GM23338 (cell line): ENCODE data around the gene ADAMTS17. TPM values are rescaled to one million over a fixed set of nuclear protein-coding genes. Genes with fewer than 3 reads are reported as not detected.

Source experiments
- ATAC-seq: fragments of 200-7000 bp; cut with Tn5 transposase; 3 replicates; pipeline ENCODE4 v1.9.1; 2020
- DNase-seq: peaks from one replicate; pipeline ENCODE4 v3.0.0-alpha.2; 2015; ENCODE audit warnings: low spot score
- H2AFZ ChIP-seq: fragments of 200-600 bp; sonication (generic); 2 replicates; pipeline ENCODE4 v1.8.0; 2016; ENCODE audit warnings: antibody characterized with exemption, mild to moderate bottlenecking, moderate library complexity
- H3F3A ChIP-seq: fragments of 200-600 bp; sonication (generic); replicated peaks from 2 replicates; pipeline ENCODE4 v1.8.0; 2017; ENCODE audit warnings: antibody characterized with exemption, mixed run types, low read depth
- H3K27ac ChIP-seq: fragments of 200-600 bp; sonication (generic); 2 replicates; pipeline ENCODE4 v1.6.1; 2016; ENCODE audit warnings: low read depth
- H3K27me3 ChIP-seq: fragments of 200-600 bp; sonication (generic); 2 replicates; pipeline ENCODE4 v1.8.0; 2016; ENCODE audit warnings: mild to moderate bottlenecking, mixed run types, moderate library complexity; ENCODE audit not compliant: insufficient read depth
- H3K36me3 ChIP-seq: fragments of 200-600 bp; sonication (generic); 2 replicates; pipeline ENCODE4 v1.8.0; 2016; ENCODE audit warnings: mild to moderate bottlenecking; ENCODE audit not compliant: insufficient read depth
- H3K4me1 ChIP-seq: fragments of 200-600 bp; sonication (generic); 2 replicates; pipeline ENCODE4 v1.8.0; 2016; ENCODE audit warnings: mild to moderate bottlenecking, moderate library complexity; ENCODE audit not compliant: insufficient read depth
- H3K4me2 ChIP-seq: fragments of 200-600 bp; sonication (generic); 2 replicates; pipeline ENCODE4 v1.7.1; 2017; ENCODE audit warnings: mixed run types
- H3K4me3 ChIP-seq: fragments of 200-600 bp; sonication (generic); 2 replicates; pipeline ENCODE4 v1.6.1; 2016; ENCODE audit warnings: mixed run types
- H3K79me2 ChIP-seq: fragments of 200-600 bp; sonication (generic); replicated peaks from 2 replicates; pipeline ENCODE4 v1.8.0; 2017; ENCODE audit warnings: mild to moderate bottlenecking; ENCODE audit not compliant: insufficient read depth
- H3K9me2 ChIP-seq: fragments of 200-600 bp; sonication (generic); 2 replicates; pipeline ENCODE4 v1.8.0; 2017; ENCODE audit not compliant: insufficient read depth
- H4K20me1 ChIP-seq: fragments of 200-600 bp; sonication (generic); replicated peaks from 2 replicates; pipeline ENCODE4 v1.8.0; 2017; ENCODE audit warnings: mild to moderate bottlenecking; ENCODE audit not compliant: insufficient read depth
- H3K27ac Mint-ChIP-seq: 2 replicates; pipeline ENCODE4 v1.8.0; 2020; ENCODE audit warnings: inconsistent platforms, mild to moderate bottlenecking, moderate library complexity, mixed read lengths
- H3K27me3 Mint-ChIP-seq: 3 replicates; pipeline ENCODE4 v1.8.0; 2022; ENCODE audit warnings: low read depth, mild to moderate bottlenecking, moderate library complexity, mixed read lengths, inconsistent platforms; ENCODE audit not compliant: insufficient read depth, poor library complexity
- H3K36me3 Mint-ChIP-seq: 3 replicates; pipeline ENCODE4 v1.8.0; 2021; ENCODE audit warnings: low read depth, mild to moderate bottlenecking, inconsistent platforms, moderate library complexity, mixed read lengths
- H3K4me1 Mint-ChIP-seq: 3 replicates; pipeline ENCODE4 v1.8.0; 2020; ENCODE audit warnings: mild to moderate bottlenecking, inconsistent platforms, mixed read lengths
- H3K4me3 Mint-ChIP-seq: 3 replicates; pipeline ENCODE4 v1.8.0; 2021; ENCODE audit warnings: moderate library complexity, mild to moderate bottlenecking, inconsistent platforms, mixed read lengths
- H3K9me3 Mint-ChIP-seq: 3 replicates; pipeline ENCODE4 v1.8.0; 2020; ENCODE audit warnings: moderate library complexity, mild to moderate bottlenecking, inconsistent platforms, mixed read lengths
- CREB1 ChIP-seq: fragments of 250-450 bp; sonication (Bioruptor Pico); IDR thresholded peaks from 2 replicates; pipeline ENCODE4 v1.5.0; 2020; ENCODE audit warnings: low read depth, mild to moderate bottlenecking, moderate library complexity
- CTCF ChIP-seq, 2 experiments: fragments of 200-600 bp in 1 of 2; sonication (generic) in 1 of 2; conservative IDR thresholded peaks; 2 replicates each; pipeline versions ENCODE4 v1.5.1 to v1.6.1; 2016 to 2017; ENCODE audit warnings: antibody characterized with exemption in 2 of 2, low read depth in 2 of 2, mild to moderate bottlenecking in 2 of 2, moderate library complexity in 1 of 2
- ETS1 ChIP-seq: IDR thresholded peaks from 2 replicates; pipeline ENCODE4 v1.6.1; 2016; ENCODE audit warnings: antibody characterized with exemption
- EZH2 ChIP-seq: fragments of 200-600 bp; sonication (generic); IDR thresholded peaks from one replicate; pipeline ENCODE4 v1.8.0; 2017; ENCODE audit warnings: antibody characterized with exemption, mild to moderate bottlenecking, low read depth; ENCODE audit not compliant: unreplicated experiment
- EZH2phosphoT487 ChIP-seq: fragments of 200-600 bp; sonication (generic); IDR thresholded peaks from one replicate; pipeline ENCODE4 v1.8.1; 2018; ENCODE audit warnings: antibody characterized with exemption; ENCODE audit not compliant: unreplicated experiment
- JUNB ChIP-seq: IDR thresholded peaks from one replicate; pipeline ENCODE4 v1.6.1; 2016; ENCODE audit warnings: antibody characterized with exemption; ENCODE audit not compliant: unreplicated experiment
- NANOG ChIP-seq: IDR thresholded peaks from 2 replicates; pipeline ENCODE4 v1.6.1; 2016; ENCODE audit warnings: antibody characterized with exemption, borderline replicate concordance
- POLR2AphosphoS5 ChIP-seq: IDR thresholded peaks from 2 replicates; pipeline ENCODE4 v1.6.1; 2016; ENCODE audit warnings: antibody characterized with exemption, low read depth
- REST ChIP-seq: IDR thresholded peaks from one replicate; pipeline ENCODE4 v1.6.1; 2018; ENCODE audit warnings: antibody characterized with exemption; ENCODE audit not compliant: unreplicated experiment
- STAT1 ChIP-seq: IDR thresholded peaks from one replicate; pipeline ENCODE4 v1.6.1; 2016; ENCODE audit warnings: antibody characterized with exemption; ENCODE audit not compliant: unreplicated experiment
- ZNF114 ChIP-seq: fragments of 250-450 bp; sonication (Bioruptor Pico); IDR thresholded peaks from 2 replicates; pipeline ENCODE4 v1.5.0; 2020; ENCODE audit warnings: mild to moderate bottlenecking, moderate library complexity
- ZNF331 ChIP-seq: fragments of 250-450 bp; sonication (Bioruptor Pico); IDR thresholded peaks from 2 replicates; pipeline ENCODE4 v1.5.0; 2020; ENCODE audit warnings: low read depth, mild to moderate bottlenecking, moderate library complexity
- ZNF462 ChIP-seq: fragments of 250-450 bp; sonication (Bioruptor Pico); IDR thresholded peaks from 2 replicates; pipeline ENCODE4 v1.5.0; 2020; ENCODE audit warnings: mild to moderate bottlenecking, moderate library complexity
- polyA plus RNA-seq: library from polyadenylated mRNA; unstranded; fragments of >200 nt; fragmentation: Nextera tagmentation; extraction: Ambion mirVana; gene quantifications from 2 replicates; pipeline ENCODE4 v1.2.1, GENCODE V29; 2016
- total RNA-seq: library from RNA; depleted of rRNA; stranded (reverse); fragments of >200 nt; shearing (Covaris generic); gene quantifications from 2 replicates; pipeline ENCODE4 v1.2.3, GENCODE V29; 2014

ADAMTS17 gene
- total and polyA plus RNA-seq, 2 experiments from 2014 or later, result 0.60 to 3.8 TPM

- Histone ChIP-seq H3K9me2 (no peaks in the 10 kb centered on the region), H2AFZ (no peak overlapping the region), H3K4me3 (no peak overlapping the region), H3K4me2 (no peak overlapping the region), H3K27me3 (no peaks in the 10 kb centered on the region), H3K36me3 (peaks cover 16% of the 10 kb centered on the region; the same call in 1 of the 2 replicates), H3K4me1 (no peaks in the 10 kb centered on the region), H3K79me2 (no peaks in the 10 kb centered on the region), H3F3A (no peaks in the 10 kb centered on the region), H4K20me1 (no peaks in the 10 kb centered on the region), H3K27ac (no peak overlapping the region)
- Mint-ChIP-seq H3K27ac (no peak overlapping the region), H3K4me1 (no peaks in the 10 kb centered on the region; the same call in 2 of the 3 replicates), H3K9me3 (peaks cover 4% of the 10 kb centered on the region; the same call in 2 of the 3 replicates), H3K27me3 (no peaks in the 10 kb centered on the region), H3K36me3 (no peaks in the 10 kb centered on the region; the same call in 2 of the 3 replicates), H3K4me3 (no peak overlapping the region)
- ATAC-seq (no peak), DNase-seq (no peak)
- TF ChIP-seq REST (no peak), STAT1 (no peak), ZNF331 (CRISPR knock-in tag) (no peak), CREB1 (CRISPR knock-in tag) (no peak), EZH2 (no peak), ETS1 (no peak), NANOG (no peak), CTCF (conservative IDR thresholded peaks at IDR 0.05; ENCODE audit: low read depth in 2 of 2) (no peak), JUNB (no peak), POLR2AphosphoS5 (no peak), EZH2phosphoT487 (no peak), ZNF114 (CRISPR knock-in tag) (no peak), ZNF462 (CRISPR knock-in tag) (no peak)
Measured at GRCh38 chr15:100168787-100169186, 173.0 kb downstream of the ADAMTS17 start.
